Measurements from ENCODE around the gene IL24.

IL24 gene

GRCh38 chr1:206929524-206929923, 32.3 kb downstream of the IL24 start:
- no peak for DNase-seq

GRCh38 chr1:206930210-206930798, 33.1 kb downstream of the IL24 start:
- peak; percentile 41 for DNase-seq

- DNase-seq, result no peak
These were observed 34.5 kb downstream of the IL24 start for GRCh38 chr1:206931709-206932108.

- DNase-seq, result no peak
These were observed 34.9 kb downstream of the IL24 start for GRCh38 chr1:206932177-206932576.

GRCh38 chr1:206933333-206933945, 36.2 kb downstream of the IL24 start:
- DNase-seq, result peak; percentile 79

GRCh38 chr1:206935491-206936067, 38.3 kb downstream of the IL24 start:
- no peak for DNase-seq

GRCh38 chr1:206937425-206937824, 40.2 kb downstream of the IL24 start:
- DNase-seq, result no peak

- no peak for DNase-seq
These were observed 41.9 kb downstream of the IL24 start for GRCh38 chr1:206939131-206939530.

GRCh38 chr1:206939841-206940587, 42.8 kb downstream of the IL24 start:
- DNase-seq, result no peak

GRCh38 chr1:206940588-206940936, 43.3 kb downstream of the IL24 start:
- DNase-seq, result no peak

- DNase-seq, result no peak
These were observed 44.6 kb downstream of the IL24 start for GRCh38 chr1:206941766-206942418.

GRCh38 chr1:206944703-206945102, 47.5 kb downstream of the IL24 start:
- no peak for DNase-seq

GRCh38 chr1:206945779-206946178, 48.5 kb downstream of the IL24 start:
- no peak for DNase-seq

GRCh38 chr1:206946261-206946660, 49.0 kb downstream of the IL24 start, which contains the start of gene PIGR:
Gene PIGR, minus strand, starts transcription at chr1:206946466. Its CDS starts 5,935 bp downstream, at chr1:206940531.
- DNase-seq, result no peak

GRCh38 chr1:206947255-206947654, 50.0 kb downstream of the IL24 start:
- no peak for DNase-seq

- no peak for DNase-seq
These were observed 52.0 kb downstream of the IL24 start for GRCh38 chr1:206949208-206949607.

GRCh38 chr1:206949641-206950040, 52.4 kb downstream of the IL24 start:
- no peak for DNase-seq

GRCh38 chr1:206951318-206952100, 54.3 kb downstream of the IL24 start:
- DNase-seq, result no peak

GRCh38 chr1:206952171-206952570, 54.9 kb downstream of the IL24 start:
- no peak for DNase-seq

GRCh38 chr1:206953126-206953525, 55.9 kb downstream of the IL24 start:
- no peak for DNase-seq

GRCh38 chr1:206953626-206954025, 56.4 kb downstream of the IL24 start:
- DNase-seq, result no peak

Data from activated gamma-delta T cell treated with Interleukin-2 at 50 U/mL for 16 hours (primary cell).